Colonic mucosa (tissue), 4 donors: ENCODE results near the gene SOX13. TPM values are rescaled to one million over a fixed set of nuclear protein-coding genes. Genes with fewer than 3 reads are reported as not detected.

Experiments
- DNase-seq: peaks from one replicate; pipeline ENCODE4 v3.0.0-alpha.2; 2020
- H3K27ac ChIP-seq: fragments of 200-600 bp; one replicate; pipeline ENCODE4 v1.8.0; 2021
- H3K27me3 ChIP-seq: fragments of 200-600 bp; one replicate; pipeline ENCODE4 v1.8.0; 2021
- H3K36me3 ChIP-seq: fragments of 200-600 bp; one replicate; pipeline ENCODE4 v1.8.0; 2021
- H3K4me1 ChIP-seq: fragments of 200-600 bp; one replicate; pipeline ENCODE4 v1.8.0; 2021; ENCODE audit warnings: mild to moderate bottlenecking
- H3K4me3 ChIP-seq: fragments of 200-600 bp; one replicate; pipeline ENCODE4 v1.8.0; 2021
- H3K9ac ChIP-seq, 2 donors: one replicate each; pipeline ENCODE4 v1.7.0; 2013; ENCODE audit warnings: control low read depth in 2 of 2, low read depth in 2 of 2, low read length in 2 of 2
- H3K9me3 ChIP-seq: fragments of 200-600 bp; one replicate; pipeline ENCODE4 v1.8.0; 2021
- CTCF ChIP-seq: fragments of 200-600 bp; IDR thresholded peaks from one replicate; pipeline ENCODE4 v1.8.0; 2022; ENCODE audit warnings: antibody characterized with exemption, mild to moderate bottlenecking
- intact Hi-C: fragments of 100-400 bp; cut with DNase I; formaldehyde crosslinking; loops from one replicate; pipeline ENCODE4 v1.14.1; 2022
- total RNA-seq, 2 donors: library from RNA; stranded (reverse); fragmentation: NEBNext Ultra II Directional in 1 of 2; extraction: Animal tissue kit (Norgen Biotek cat#: 25700) in 1 of 2; gene quantifications; one replicate each; pipeline ENCODE4 v1.2.1, GENCODE V29; 2021
- donor health status: healthy.
- donor health status: DM: no; HTN: no; CAD: no.
- donor health status: DM: no; HTN: no; CAD: no.

Gene SOX13
- total RNA-seq, 2 donors from 2014 or later = 34.9 to 35.1 TPM

GRCh38 chr1:204130178-204130577, 57.3 kb downstream of the SOX13 start:
- Histone ChIP-seq H3K9me3 (no peaks in the 10 kb centered on the region), H3K27ac (no peak overlapping the region), H3K27me3 (no peaks in the 10 kb centered on the region), H3K4me3 (no peak overlapping the region), H3K36me3 (no peaks in the 10 kb centered on the region), H3K4me1 (peaks cover 3% of the 10 kb centered on the region), H3K9ac (no peak overlapping the region)
- DNase-seq = no peak
- no peak for TF ChIP-seq CTCF
- intact Hi-C loops = no loop called here

GRCh38 chr1:204130981-204131892, 58.3 kb downstream of the SOX13 start:
- H3K36me3 ChIP-seq = no peaks in the 10 kb centered on the region
- no peaks in the 10 kb centered on the region for H3K27me3 ChIP-seq
- DNase-seq = no peak
- peaks cover 3% of the 10 kb centered on the region for H3K4me1 ChIP-seq
- no peak overlapping the region for H3K4me3 ChIP-seq
- peak overlapping the region in 1 of 2 donors; percentile 20 for H3K9ac ChIP-seq
- no peak for TF ChIP-seq CTCF
- no peak overlapping the region for H3K27ac ChIP-seq
- no peaks in the 10 kb centered on the region for H3K9me3 ChIP-seq
- intact Hi-C loops = no loop called here

DNA sequence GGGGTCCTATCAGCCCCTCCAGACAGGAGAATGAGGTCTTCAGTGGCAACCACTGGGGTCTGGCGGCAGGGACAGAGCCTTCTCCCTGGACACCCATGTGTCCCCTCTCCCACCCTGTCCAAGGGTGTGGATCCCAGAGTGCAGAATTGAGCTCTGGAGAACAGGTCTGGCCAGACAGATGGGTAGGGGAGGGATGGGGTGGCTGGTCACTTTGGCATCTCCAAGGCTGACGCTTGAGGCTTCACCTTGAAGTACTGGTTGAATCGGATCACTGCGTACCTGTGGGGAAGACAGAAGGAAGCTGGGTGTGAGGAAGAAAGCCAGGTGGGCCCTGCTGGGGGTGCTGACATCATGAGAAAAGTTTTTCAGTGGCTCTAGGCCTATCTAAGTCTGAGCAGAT, 59.1 kb downstream of the SOX13 start:
- H3K27me3 ChIP-seq = no peaks in the 10 kb centered on the region
- no peak for TF ChIP-seq CTCF
- no peaks in the 10 kb centered on the region for H3K36me3 ChIP-seq
- no peak overlapping the region for H3K4me3 ChIP-seq
- intact Hi-C loops = no loop called here
- no peak for DNase-seq
- peaks cover 3% of the 10 kb centered on the region for H3K4me1 ChIP-seq
- H3K9me3 ChIP-seq = no peaks in the 10 kb centered on the region
- H3K9ac ChIP-seq = no peak overlapping the region
- H3K27ac ChIP-seq = no peak overlapping the region

DNA sequence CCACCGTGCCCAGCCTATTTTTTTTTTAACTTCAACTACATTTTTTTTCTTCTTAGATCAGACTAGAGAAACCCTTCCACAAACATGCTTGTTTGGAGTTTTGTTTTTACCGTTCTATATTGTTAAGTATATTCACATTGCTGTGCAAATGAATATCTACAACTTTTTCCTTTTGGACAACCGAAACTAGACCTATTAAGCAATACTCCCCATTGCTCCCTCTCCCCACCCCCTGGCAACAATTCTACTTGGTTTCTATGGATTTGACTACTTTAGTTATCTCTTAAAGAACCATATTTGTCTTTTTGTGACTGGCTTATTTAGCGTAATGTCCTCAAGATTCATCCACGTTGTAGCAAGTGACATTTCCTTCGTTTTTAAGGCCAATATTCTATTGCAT, 59.8 kb downstream of the SOX13 start:
- no peak for TF ChIP-seq CTCF
- Histone ChIP-seq H3K4me3 (no peak overlapping the region), H3K27me3 (no peaks in the 10 kb centered on the region), H3K4me1 (peaks cover 3% of the 10 kb centered on the region), H3K27ac (no peak overlapping the region), H3K9ac (no peak overlapping the region), H3K36me3 (no peaks in the 10 kb centered on the region), H3K9me3 (no peaks in the 10 kb centered on the region)
- no peak for DNase-seq
- intact Hi-C loops = no loop called here

- Histone ChIP-seq H3K4me3 (no peak overlapping the region), H3K36me3 (no peaks in the 10 kb centered on the region), H3K9ac (no peak overlapping the region), H3K27me3 (no peaks in the 10 kb centered on the region), H3K27ac (no peak overlapping the region), H3K9me3 (no peaks in the 10 kb centered on the region), H3K4me1 (no peaks in the 10 kb centered on the region)
- intact Hi-C loops = no loop called here
- no peak for DNase-seq
- no peak for TF ChIP-seq CTCF
Measured at GRCh38 chr1:204134103-204134502, 61.2 kb downstream of the SOX13 start.
